Esophagus squamous epithelium (tissue), 5 donors: ENCODE measurements around the gene STARD9. TPM values are rescaled to one million over a fixed set of nuclear protein-coding genes. Genes with fewer than 3 reads are reported as not detected.

Experiments
- DNase-seq: peaks from one replicate; lab custom pipeline; 2025; lab: John Stamatoyannopoulos, UW
- H3K27ac ChIP-seq, 4 donors: fragments of 200-600 bp; sonication (generic); one replicate each; pipeline ENCODE4 v1.5.1; 2016 to 2019; ENCODE audit warnings: mild to moderate bottlenecking in 1 of 4
- H3K27me3 ChIP-seq, 4 donors: fragments of 200-600 bp; sonication (generic); 1 replicate in 3 of 4; 2 replicates in 1 of 4; pipeline versions ENCODE4 v1.5.1 to v1.6.0; 2017 to 2021; ENCODE audit warnings: antibody characterized with exemption in 1 of 4
- H3K36me3 ChIP-seq, 3 donors: fragments of 200-600 bp; sonication (generic); one replicate each; pipeline ENCODE4 v1.5.1; 2016 to 2019
- H3K4me1 ChIP-seq, 3 donors: fragments of 200-600 bp; sonication (generic); one replicate each; pipeline ENCODE4 v1.5.1; 2017 to 2019
- H3K4me3 ChIP-seq, 4 donors: fragments of 200-600 bp; sonication (generic); 1 replicate in 3 of 4; 2 replicates in 1 of 4; pipeline ENCODE4 v1.5.1; 2016 to 2019; ENCODE audit warnings: mild to moderate bottlenecking in 2 of 4, moderate library complexity in 1 of 4
- H3K9me3 ChIP-seq, 3 donors: fragments of 200-600 bp; sonication (generic); one replicate each; pipeline ENCODE4 v1.5.1; 2016 to 2019
- POLR2A ChIP-seq, 4 donors: fragments of 450-650 bp; IDR thresholded peaks; one replicate each; pipeline ENCODE4 v1.6.1; 2017; ENCODE audit warnings: antibody characterized with exemption in 4 of 4, mild to moderate bottlenecking in 4 of 4, moderate library complexity in 3 of 4
- WGBS, 2 donors: methylation state at CpG; one replicate each; pipeline ENCODE4 v1.1.5; 2018; 5-methylcytosine and 5-hydroxymethylcytosine counted together
- intact Hi-C: fragments of 100-400 bp; cut with DNase I; formaldehyde crosslinking; loops from one replicate; pipeline ENCODE4 v1.15.0; 2022
- total RNA-seq, 4 donors: library from RNA; depleted of rRNA; stranded (reverse); fragments of >200 nt; gene quantifications; one replicate each; pipeline ENCODE4 v1.1.0, GENCODE V29; 2016
- TF ChIP-seq, protein P1 (sequence below), 6 experiments: fragments of 450-650 bp in 4 of 6; fragments of 200-600 bp in 2 of 6; sonication (generic) in 2 of 6; IDR thresholded peaks; one replicate each; pipeline ENCODE4 v1.5.1; 2016 to 2019; ENCODE audit warnings: antibody characterized with exemption in 6 of 6, mild to moderate bottlenecking in 4 of 6, moderate library complexity in 4 of 6
- donor health status: DM: yes; HTN: yes; CAD: no.

Gene STARD9
- total RNA-seq, 4 donors from 2014 or later, result 1.4 to 14.5 (median 2.3) TPM

DNA sequence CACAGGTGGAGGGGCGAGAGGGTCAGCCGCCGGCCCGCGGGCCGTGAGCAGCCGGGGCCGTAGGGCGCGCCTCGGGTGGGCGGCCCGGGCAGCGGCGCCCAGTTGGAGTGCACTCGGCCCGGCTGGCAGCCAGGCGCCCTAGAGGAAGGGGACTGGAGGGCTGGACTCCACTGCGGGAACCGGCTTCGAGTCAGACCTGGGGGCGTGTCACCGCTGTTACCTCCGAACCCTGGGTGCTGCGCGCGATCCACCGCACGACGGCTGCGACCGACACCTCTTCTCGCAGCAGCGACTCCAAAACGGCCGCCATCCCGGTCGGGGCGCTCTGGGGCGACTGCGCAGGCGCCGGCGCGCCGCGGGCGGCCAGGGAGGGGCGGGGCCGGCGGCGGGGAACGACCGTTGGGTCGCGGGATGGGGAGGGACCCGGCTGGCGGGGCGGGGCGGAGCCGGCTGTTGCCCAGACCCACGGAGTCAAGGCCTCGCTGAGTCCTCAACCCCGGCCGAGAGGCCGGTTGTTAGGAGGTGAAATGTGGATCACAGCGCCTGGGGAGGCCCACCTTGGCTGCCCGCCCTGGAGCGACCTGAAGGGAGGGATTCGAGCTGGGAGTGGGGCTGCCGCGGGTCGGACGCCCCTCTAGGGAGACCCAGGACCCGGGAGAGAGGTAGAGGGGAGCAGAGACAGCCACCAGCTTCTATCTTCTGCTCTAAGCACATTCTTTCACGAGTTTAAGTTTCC is 161.6 kb downstream of the STARD9 start, which contains the start of gene CDAN1:
Gene CDAN1, minus strand, starts transcription at position 336 of the 736 bp plus-strand sequence. Its CDS starts 26 bp downstream, at position 310.
- WGBS, 2 donors, result 0 to 4% methylated on average over 2 to 8 of the region's 76 CpGs
- intact Hi-C loops, result loop anchor here (10.0 kb wide), 1 partner anchor 188 kb away; the partner anchor contains the start of gene TTBK2
- H3K9me3 ChIP-seq, result no peaks in the 10 kb centered on the region
- H3K4me1 ChIP-seq, result peaks cover 10 to 28% (median 13%) of the 10 kb centered on the region in 3 donors
- peak within 1 kb of the TSS; percentile 80 to 97 (median 94) for H3K27ac ChIP-seq
- TF ChIP-seq POLR2A (IDR thresholded peaks at IDR 0.05), result peak in 3 of 4 donors; percentile 21 to 86 (median 57)
- TF ChIP-seq, protein P1, sequence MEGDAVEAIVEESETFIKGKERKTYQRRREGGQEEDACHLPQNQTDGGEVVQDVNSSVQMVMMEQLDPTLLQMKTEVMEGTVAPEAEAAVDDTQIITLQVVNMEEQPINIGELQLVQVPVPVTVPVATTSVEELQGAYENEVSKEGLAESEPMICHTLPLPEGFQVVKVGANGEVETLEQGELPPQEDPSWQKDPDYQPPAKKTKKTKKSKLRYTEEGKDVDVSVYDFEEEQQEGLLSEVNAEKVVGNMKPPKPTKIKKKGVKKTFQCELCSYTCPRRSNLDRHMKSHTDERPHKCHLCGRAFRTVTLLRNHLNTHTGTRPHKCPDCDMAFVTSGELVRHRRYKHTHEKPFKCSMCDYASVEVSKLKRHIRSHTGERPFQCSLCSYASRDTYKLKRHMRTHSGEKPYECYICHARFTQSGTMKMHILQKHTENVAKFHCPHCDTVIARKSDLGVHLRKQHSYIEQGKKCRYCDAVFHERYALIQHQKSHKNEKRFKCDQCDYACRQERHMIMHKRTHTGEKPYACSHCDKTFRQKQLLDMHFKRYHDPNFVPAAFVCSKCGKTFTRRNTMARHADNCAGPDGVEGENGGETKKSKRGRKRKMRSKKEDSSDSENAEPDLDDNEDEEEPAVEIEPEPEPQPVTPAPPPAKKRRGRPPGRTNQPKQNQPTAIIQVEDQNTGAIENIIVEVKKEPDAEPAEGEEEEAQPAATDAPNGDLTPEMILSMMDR (IDR thresholded peaks at IDR 0.05), result peak in 1 of 6 experiments; percentile 25
- peak within 1 kb of the TSS; percentile 68 to 99 (median 82) for H3K4me3 ChIP-seq
- H3K36me3 ChIP-seq, result peaks cover 0 to 35% (median 7%) of the 10 kb centered on the region in 3 donors
- DNase-seq, result no peak
- no peaks in the 10 kb centered on the region for H3K27me3 ChIP-seq

DNA sequence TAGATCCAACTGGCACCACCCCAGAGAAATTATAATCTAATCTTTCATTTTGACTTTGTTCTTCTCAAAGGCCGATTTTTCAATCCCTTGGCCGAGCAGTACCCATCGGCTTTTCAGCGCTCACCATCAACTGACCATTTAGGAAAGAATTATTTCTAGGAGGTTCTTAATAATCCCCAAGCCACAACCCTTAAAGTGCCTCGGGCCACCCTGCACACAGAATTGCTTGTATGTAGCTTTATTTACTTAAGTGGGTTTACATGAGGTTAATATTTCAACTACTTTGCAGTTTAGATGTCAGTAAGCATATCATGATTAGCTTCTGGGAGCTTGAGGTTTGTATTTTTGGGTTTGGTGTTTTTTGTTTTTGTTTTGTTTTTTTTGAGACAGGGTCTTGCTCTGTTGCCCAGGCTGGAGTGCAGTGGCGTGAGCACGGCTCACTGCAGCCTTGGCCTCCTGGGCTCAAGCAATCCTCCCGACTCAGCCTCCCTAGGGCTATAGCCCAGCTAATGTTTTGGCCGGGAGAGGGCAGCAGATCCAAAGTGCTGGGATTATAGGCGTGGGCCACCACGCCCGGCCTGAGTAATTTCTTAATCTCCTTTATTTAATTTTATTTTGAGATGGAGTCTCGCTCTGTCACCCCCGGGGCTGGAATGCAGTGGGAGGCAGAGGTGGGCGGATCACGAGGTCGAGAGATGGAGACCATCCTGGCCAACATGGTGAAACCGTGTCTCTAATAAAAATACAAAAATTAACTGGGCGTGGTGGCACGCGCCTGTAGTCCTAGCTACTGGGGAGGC is 162.3 kb downstream of the STARD9 start:
- H3K27me3 ChIP-seq, result no peaks in the 10 kb centered on the region
- no peak for DNase-seq
- H3K36me3 ChIP-seq, result peaks cover 0 to 27% (median 6%) of the 10 kb centered on the region in 3 donors
- H3K9me3 ChIP-seq, result no peaks in the 10 kb centered on the region
- H3K4me1 ChIP-seq, result peaks cover 10 to 28% (median 13%) of the 10 kb centered on the region in 3 donors
- peak overlapping the region; percentile 80 to 97 (median 94) for H3K27ac ChIP-seq
- intact Hi-C loops, result loop anchor here (10.0 kb wide), 1 partner anchor 187 kb away; the partner anchor contains the start of gene TTBK2
- H3K4me3 ChIP-seq, result peak overlapping the region; percentile 68 to 99 (median 82)
- TF ChIP-seq, protein P1 (IDR thresholded peaks at IDR 0.05), result peak in 5 of 6 experiments; percentile 27 to 70 (median 44)
- no peak for TF ChIP-seq POLR2A (IDR thresholded peaks at IDR 0.05)
- WGBS, 2 donors, result 60 to 66% methylated on average over 17 to 19 of the region's 21 CpGs

DNA sequence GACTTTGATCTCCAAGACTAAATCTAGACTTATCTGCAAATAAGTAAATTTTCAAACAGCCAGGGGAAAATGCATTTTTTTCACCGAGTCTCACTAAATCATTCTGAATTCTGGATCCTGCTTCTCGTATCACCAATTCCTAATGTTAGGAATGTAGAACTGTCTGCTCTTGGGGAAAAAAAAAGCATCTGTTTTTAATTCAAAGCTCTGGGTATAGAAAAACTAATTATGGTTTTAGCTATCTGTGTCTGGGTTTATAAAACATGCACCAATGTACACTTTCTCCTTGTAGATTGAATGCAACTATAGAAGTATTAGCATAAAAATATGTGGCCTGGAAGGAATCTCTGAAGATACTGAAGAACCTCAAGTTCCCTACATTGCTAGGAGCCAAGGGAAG is 166.3 kb downstream of the STARD9 start:
- H3K9me3 ChIP-seq, result no peaks in the 10 kb centered on the region
- TF ChIP-seq, protein P1 (IDR thresholded peaks at IDR 0.05), result no peak
- no peak for TF ChIP-seq POLR2A (IDR thresholded peaks at IDR 0.05)
- intact Hi-C loops, result no loop called here
- H3K4me3 ChIP-seq, result no peak overlapping the region
- 80 to 86% methylated on average over 2 of the region's 2 CpGs for WGBS, 2 donors
- no peak for DNase-seq
- H3K36me3 ChIP-seq, result peaks cover 0 to 14% (median 0%) of the 10 kb centered on the region in 3 donors
- no peak overlapping the region for H3K27ac ChIP-seq
- peaks cover 0 to 12% (median 3%) of the 10 kb centered on the region in 3 donors for H3K4me1 ChIP-seq
- H3K27me3 ChIP-seq, result no peaks in the 10 kb centered on the region

DNA sequence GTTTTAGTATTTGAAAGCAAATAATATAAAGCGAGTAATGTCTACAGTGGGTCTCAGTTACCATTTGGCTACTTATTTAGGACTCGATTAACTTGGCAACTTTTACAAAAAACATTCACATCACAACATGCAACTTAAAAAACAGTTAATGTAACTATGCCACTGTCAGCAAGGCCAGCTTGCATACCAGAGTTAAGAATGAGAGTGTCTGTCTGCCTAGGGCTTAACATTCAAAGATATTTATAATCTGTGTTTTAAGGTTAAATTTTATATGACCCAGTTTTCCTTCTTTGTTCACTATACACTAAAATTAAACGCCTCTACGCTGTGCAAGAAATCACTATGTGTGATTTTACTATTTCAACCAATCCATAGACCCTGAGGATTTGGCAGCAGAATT is 166.7 kb downstream of the STARD9 start:
- H3K36me3 ChIP-seq, result peaks cover 0 to 14% (median 0%) of the 10 kb centered on the region in 3 donors
- DNase-seq, result no peak
- intact Hi-C loops, result no loop called here

More for the DNA sequence above, 166.7 kb downstream of the STARD9 start:
- Histone ChIP-seq H3K9me3 (no peaks in the 10 kb centered on the region), H3K4me3 (no peak overlapping the region), H3K4me1 (peaks cover 0 to 11% (median 3%) of the 10 kb centered on the region in 3 donors), H3K27me3 (no peaks in the 10 kb centered on the region), H3K27ac (no peak overlapping the region)
- WGBS, 2 donors, result 73 to 93% methylated on average over 4 of the region's 4 CpGs
- no peak for TF ChIP-seq POLR2A (IDR thresholded peaks at IDR 0.05)
- TF ChIP-seq, protein P1 (IDR thresholded peaks at IDR 0.05), result no peak
